ENCODE results near the gene RESF1.

RESF1 gene

DNA sequence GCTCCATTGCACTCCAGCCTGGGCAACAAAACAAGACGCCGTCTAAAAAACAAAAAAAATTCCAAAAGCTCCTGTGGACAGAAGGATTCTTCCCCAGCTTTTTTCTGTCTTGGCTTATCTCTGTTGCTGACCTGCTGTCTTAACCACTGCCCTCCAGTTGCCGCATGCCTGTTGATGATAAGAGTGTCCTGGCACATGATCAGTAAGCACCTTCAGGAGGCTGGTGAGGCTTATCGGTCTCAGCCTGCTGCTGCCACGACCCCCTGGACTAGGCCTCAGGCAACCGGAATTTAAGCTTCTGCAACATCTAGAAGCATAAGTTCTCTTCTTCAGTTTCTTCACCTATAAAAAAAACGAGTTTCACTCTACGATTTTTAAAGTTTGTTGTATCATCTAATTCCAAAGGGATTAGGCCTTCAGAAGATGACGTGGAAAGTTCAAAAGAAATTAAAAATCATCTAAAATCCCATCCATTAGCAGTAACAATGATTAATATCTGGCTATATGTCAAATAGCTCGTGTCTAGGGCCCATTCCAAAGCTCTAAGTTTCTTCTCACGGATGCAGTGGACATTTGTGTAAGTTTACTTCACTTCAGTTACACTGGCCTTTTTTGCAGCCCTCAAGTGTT, 46.4 kb downstream of the RESF1 start:
- no peak for DNase-seq (ENCODE audit: extremely low spot score, insufficient read length, low read depth)
- no peak for FAIRE-seq

Measured in GM18507 (cell line).